Measurements from ENCODE around the gene COL4A1. TPM values are rescaled to one million over a fixed set of nuclear protein-coding genes. Genes with fewer than 3 reads are reported as not detected.

The COL4A1 gene
- polyA plus RNA-seq, 3 donors = 552 to 601 (median 564) TPM

DNA sequence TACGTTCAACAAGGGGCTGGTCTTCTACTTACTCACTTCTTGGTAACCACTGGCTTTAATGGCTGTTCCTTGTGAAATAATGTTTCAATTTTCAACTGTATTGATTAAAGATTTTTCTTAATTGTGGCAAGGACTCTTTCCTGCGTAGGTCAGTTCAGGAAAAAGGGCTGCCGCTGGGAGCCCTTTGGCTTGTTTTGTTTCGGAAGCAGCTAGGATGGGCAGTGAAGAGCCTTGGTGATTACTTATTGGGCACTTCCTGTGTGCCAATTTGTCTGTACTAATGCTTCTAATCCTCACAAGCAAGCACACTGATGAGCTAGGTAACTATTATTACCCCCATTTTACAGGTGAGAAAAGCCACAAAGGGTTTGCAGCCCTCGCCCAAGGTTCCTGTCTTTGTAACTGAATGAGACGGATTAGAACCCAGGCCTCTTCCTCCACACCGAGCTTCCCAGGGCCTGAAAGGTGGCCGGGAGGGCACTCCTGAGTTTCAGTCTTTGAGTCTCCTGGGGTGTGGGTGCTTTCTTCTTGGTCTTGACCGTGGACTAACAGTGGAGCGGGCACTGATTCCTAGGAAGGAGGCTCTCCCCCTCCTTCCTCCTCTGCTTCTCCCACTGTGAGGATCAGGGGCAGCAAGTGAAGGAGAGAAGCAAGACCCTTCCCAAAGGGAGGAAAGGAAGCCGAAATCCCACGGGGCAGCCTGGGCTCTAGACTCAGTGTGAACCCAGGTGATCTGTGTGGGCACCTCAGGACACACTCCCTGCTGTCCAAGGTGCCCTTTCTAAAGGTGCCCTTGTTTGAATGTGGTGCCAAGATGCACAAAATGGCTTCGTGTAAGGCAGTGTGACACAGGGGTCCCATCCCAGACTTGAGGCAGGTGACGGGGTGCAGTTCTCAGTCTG lies 3.8 kb upstream of the COL4A1 start:
- no peak for DNase-seq (ENCODE audit: low read depth in 3 of 3, low spot score in 2 of 3)

DNA sequence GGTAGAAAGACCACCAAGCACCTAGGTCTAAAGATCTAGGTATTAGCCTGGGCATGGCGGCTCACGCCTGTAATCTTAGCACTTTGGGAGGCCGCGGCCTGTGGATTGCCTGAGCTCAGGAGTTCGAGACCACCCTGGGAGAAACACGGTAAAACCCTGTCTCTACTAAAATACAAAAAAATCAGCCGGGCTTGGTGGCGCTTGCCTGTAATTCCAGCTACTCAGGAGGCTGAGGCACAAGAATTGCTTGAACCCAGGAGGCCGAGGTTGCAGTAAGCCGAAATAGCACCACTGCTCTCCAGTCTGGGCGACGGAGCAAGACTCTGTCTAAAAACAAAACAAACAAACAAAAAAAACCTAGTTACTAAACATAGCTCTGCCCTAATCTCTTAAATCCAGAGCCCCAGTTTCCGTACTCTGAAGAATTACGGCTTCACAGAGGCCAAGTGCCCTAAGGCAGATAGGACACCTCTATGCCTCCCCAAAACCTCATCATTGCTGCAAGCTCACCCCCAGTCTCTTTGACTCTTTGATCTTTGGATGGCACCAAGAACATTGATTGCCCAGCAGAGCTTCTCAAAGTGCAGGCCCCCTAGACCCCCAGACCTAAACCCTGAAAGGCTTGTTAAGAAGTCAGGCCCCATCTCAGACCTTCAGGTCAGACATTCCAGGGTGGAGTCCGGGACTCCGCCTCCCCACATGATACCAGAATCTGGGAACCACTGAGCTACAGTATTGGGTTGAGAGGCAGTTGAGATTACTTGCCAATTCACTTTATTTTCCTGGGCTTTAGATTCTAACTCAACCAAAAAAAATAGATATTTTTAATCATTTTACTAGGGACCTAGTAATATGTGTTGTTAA lies 2.9 kb upstream of the COL4A1 start:
- no peak for DNase-seq (ENCODE audit: low read depth in 3 of 3, low spot score in 2 of 3)

DNA sequence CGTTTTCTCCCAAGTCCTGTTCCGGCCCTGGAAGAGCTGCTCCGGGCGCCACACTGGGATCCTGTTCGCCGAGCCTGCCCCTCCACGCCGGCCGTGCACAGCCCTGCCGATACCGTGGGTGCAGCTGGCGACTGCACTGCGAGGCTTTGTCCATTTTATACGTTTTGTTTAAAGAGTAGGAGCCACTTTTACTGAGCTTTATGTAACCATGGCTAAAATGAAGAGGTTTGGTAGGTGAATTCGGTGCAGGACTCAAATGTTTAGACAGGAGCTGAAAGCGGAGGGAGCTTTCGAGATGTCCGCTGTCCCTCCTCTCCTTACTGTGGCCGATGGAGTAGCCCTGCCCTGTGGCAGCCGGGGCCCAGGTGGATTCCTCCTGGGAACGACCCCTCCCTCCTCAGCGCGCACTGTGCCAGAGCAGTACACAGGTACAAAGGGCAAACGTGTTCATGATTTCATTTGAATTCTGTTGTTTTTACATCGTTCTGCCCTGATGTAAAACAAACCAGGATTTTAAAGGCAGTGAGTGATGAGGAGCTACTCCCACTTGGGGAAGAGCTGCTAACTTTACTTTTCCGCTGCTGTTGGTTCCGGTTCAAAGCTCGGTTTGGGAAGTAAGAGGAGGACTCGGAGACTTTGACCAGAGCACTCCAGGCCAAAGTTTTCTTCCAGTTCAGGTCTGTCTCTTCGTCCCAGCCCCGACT lies 1.9 kb upstream of the COL4A1 start:
- DNase-seq (ENCODE audit: low read depth in 3 of 3, low spot score in 2 of 3) = no peak

DNA sequence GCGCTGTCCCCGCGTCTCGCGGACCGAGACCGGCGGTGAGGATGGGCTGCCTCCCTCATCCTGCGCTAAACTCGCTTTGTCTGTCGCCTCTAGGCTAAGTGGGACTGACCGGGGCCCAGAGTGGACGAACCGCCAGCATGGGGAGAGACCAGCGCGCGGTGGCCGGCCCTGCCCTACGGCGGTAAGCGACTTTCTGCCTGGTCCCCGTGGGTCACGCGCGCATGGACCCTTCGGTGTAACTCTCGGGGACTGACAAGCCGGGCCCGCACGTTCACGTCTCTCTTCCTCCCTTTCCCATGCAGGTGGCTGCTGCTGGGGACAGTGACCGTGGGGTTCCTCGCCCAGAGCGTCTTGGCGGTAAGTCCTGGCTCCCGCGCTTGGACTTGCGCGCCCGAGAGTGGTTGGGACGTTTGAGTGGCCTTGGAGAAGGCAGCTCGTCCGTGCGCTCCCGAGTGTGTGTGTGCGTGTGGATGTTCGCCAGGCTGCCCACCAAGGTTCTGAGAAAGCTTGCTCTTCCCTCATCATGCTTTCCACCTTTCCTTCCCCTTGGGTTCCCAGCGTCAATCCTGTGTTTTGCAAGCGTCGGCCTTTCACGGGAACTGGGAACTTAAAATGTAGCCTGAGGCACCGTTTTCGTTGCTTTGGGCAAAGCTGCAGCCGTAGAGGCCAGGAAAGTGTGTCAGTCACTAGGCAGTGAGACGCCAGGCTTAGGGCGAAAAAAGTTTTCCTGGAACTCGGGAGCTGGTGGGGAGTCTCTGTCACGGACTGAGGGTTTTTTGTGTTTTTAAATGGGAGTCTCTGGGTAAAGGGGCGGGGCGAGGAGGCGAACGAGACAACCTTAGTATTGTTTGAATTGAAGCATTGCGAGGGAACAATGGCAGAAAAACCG lies 1.1 kb upstream of the COL4A1 start:
- no peak for DNase-seq (ENCODE audit: low read depth in 3 of 3, low spot score in 2 of 3)

DNA sequence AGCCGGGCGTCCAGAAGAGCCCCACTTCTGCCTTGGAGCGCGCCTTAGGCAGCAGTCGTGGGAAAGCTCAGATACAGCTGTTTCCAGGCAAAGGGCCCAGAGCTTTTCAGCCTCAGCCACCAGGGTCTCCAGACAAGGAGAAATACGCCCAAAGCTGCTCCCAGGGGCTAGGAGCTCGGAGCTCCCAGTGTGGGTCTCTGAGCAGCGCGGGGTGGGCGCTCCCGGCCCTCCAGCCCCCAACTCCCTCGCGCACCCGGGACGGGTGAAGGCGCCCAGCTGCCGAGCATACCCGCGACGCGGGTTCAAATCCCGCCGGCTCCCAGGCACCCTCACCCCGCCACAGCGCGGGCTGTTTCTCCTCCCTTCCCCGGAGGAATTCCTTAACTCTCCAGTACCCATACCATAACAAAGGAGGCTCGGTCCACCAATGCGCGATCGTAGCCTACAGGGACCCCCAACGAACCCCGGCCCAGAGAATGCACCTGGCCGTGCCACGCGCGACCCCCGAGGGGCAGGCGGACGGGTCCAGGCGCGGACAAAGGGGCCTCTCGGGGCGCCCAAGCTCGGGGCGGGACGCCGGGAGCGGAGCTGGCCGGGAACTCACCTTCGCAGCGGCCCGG lies 507 bp downstream of the COL4A1 start:
- DNase-seq (ENCODE audit: low read depth in 3 of 3, low spot score in 2 of 3) = no peak

DNA sequence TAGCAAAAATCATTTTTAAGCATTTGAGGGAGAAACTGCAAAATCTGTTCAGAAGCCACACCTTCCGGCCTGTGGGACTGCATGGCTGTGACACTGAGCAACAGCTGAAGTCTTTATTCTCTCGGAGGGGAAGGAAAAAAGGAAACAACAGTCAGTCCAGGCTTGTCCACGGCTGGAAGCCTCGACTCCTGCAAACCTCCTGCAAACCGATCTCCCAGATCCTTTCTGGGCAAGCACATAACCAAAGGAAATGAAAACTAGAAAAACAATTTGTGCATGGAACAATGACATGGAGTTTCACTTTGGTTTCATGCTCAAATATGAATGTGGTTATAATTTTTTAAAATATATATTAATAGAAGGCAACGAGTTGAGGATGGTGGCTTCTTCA lies 1.0 kb downstream of the COL4A1 start:
- no peak for DNase-seq (ENCODE audit: low read depth in 3 of 3, low spot score in 2 of 3)

DNA sequence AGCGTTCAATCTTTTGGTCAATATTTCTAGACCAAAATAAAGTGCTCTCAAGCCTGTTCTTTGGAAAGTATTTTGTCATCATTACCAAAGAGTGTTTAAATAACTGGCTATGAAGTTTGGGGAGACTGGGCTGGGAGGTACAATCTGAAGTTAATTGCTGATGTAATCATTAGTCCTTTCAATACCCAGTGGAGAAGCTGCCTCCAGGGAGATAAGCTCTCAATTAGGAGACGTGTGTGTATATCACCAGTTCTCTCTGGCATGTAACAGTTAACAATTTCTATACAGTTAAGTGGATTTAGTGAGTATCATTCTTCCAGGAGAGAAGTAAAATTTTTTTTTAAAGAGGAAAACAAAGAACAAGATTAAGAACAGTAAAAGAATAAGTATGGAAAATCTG lies 1.4 kb downstream of the COL4A1 start:
- no peak for DNase-seq (ENCODE audit: low read depth in 3 of 3, low spot score in 2 of 3)

DNA sequence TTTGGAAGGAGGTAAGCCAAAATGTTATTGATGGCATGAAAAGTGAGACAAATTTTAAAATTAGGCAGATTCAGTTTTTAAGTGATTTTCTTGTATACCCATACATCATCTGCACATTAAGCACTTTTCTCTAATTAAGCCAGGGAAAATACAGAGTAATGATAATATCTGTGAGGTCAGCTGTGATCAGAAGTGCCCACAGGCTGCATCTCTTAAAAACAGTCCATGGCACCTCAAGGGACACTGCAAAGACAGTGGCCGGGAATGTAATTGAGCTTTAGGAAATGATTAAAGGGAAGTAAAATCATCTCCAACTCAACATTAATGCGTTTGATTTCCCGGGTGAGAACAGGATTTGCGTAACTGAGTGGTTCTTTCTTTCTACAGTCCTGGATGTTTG lies 2.0 kb downstream of the COL4A1 start:
- DNase-seq (ENCODE audit: low read depth in 3 of 3, low spot score in 2 of 3) = no peak

DNA sequence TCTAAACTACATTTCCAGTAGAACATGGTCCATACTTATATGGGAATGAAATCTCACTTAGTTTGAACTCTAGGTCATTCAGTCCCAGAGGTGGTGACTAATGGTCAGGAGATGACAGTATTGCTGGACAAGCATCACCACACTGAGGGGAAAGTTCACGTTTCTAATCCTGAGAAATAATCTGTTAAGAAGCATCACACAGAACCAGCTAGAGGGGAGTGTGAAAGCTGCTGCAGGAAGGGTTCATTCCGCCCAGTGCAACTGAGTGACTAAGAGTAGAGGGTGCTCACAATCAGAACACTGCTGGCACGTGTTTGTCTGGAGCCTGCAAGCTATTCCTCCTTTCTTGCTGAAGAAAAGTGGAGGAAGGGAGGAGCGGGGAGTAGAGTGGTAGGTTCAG lies 2.7 kb downstream of the COL4A1 start:
- DNase-seq (ENCODE audit: low read depth in 3 of 3, low spot score in 2 of 3) = no peak

DNA sequence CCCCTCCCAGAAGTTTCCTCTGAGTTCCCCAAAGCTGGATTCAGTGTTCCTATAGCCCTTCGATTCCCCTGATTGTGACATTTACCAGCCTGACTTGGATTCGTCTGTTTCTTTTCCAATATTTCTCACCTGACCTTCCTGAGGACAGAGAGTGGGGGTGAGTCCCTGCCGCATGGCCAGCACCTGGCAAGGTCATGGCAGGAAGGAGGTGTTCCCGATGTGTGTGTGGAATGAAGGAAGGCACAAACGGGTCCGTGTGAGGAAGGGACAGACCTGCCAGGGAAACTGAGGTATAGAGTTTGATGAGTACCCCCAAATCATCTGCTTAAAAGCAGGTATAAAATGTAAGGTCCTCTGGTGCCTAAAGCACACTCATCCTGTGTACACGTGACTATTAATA lies 3.3 kb downstream of the COL4A1 start:
- no peak for DNase-seq (ENCODE audit: low read depth in 3 of 3, low spot score in 2 of 3)

DNA sequence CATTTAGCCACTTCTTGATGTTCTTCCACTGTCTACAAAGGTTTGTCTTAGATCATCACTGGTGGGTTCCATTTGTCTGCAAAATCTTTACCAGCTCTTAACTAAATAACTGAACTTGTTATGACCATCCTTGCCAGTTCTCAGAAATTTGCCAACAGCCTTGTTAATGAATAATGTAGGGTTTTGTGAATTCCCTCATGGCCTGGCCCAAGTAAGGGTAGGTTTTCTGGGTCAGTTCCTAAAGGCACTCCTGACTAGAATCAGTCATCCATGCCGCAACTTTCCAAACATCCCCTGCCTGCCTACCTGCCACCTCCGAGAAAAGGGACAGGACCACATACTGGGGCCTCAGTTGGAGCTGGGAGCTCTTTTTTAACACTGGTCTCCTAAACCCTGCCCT lies 4.0 kb downstream of the COL4A1 start:
- DNase-seq (ENCODE audit: low read depth in 3 of 3, low spot score in 2 of 3) = no peak

DNA sequence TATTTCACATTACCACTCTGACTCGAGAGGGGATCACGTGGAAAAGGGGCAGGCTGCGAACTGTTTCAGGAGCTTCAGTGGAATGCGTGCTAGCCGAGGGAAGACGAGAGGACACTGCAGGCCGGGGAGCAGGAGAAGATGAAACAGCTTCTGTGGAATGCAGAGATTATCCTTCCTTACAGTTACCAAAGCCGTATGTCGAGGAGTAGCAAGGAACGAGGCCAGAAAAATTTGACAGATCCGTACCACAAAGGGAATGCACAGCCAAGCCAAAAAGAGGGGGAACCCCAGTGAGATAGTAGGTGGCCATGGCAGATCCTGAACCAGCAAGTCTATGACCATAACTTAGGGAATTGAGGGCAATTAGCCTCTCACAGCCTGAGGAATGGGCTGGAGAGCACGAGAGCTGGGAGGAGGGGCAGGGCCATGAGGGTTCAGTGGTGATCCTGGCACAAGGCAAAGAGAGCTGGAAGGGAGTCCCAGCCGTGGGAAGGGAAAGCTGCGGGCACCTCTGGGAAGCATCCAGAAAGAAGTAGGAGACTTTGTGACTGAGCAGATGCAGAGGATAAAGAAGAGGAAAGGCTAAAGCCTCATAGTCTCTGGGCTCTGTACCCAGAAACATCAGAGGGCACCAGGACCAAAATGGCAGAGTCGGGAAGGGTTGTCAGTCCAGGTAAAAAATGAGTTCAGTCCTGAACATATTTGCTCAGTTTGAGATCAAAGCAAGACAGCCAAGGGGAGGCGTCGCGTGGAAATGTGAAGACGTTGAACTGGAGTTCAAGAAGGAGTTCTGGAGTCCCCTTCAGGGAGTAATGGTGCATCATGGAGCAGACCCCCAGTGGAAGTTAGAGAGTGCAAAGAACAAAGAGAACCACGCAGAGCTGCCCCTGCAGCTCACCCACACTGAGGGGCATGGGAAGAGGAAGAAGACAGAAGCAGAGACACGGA lies 5.1 kb downstream of the COL4A1 start:
- no peak for DNase-seq (ENCODE audit: low read depth in 3 of 3, low spot score in 2 of 3)

DNA sequence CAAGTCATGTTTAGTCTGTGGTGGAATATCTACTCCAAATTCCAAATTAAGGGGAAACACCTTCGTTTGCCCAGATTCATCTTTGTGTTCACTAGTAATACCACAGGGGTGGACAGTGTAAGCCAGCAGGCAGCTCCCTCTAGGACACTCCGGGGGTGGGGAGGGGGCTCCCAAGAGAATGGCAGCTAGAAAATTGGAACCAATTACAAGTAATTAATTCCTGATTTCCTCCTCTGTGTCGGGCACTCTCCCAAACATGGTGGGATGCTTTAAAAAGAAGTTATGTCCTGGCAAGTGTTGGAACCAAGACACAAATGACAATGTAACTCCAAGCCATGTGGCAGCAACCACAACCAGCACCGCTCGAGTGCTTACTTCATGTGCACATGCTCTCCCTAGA lies 5.9 kb downstream of the COL4A1 start:
- DNase-seq (ENCODE audit: low read depth in 3 of 3, low spot score in 2 of 3) = no peak

DNA sequence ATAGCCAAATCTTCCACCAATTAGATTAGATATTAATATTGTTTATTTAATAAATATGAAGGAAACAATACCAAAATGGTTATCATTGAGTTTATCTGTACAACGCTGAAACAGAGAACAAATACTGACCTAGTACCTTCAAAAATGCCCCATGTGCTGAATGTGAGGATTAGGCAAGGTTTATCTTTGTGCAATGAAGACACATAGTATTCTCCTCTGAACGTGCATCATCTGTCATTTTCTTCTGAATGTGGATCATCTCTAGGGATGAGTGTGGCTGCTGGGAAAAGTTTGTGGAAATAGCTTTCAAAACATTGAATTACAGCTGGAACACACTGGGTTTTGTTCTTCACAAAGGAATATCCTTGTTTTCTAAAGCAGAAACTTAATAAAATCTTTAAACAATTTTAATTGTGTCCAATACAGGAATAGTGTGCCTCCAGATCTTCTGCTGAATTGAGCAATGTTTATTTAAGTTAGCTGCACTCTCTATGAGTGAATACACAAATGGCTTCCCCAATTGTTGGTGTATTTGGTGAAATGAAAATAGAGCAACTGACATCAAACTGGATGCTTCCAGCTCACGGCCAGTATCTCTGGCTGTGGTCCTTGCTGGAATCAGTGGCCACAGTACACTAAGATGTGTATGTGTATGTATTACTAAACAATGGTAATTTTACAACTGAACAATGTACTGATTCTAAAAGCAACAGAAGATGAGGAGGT lies 6.7 kb downstream of the COL4A1 start:
- DNase-seq (ENCODE audit: low read depth in 3 of 3, low spot score in 2 of 3) = no peak

DNA sequence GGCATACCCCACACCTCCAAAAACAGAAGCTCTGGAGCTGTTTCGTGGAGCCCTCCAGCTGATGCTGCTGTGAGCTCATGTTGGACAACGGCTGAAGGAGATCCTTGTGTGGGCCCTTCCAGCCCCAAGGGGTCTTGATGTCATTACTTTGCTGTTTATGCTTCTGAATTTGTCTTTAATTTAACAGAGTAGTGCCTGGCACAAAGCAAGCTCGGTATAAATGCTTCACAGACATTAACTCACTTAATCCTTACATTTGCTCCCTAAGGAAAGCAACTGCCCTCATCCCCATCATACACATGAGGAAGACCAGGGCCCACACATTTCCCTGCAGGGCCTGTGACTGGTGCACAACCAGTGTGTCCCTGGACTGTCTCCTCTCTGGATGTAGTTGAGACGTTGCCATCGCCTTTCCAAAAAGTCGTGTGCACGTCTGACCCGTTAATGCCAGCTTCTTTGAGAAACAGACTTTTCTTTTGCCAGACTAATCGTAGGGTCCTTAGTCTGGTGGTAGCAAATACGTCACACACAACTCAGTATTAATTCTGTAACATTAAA lies 7.6 kb downstream of the COL4A1 start:
- DNase-seq (ENCODE audit: low read depth in 3 of 3, low spot score in 2 of 3) = no peak

DNA sequence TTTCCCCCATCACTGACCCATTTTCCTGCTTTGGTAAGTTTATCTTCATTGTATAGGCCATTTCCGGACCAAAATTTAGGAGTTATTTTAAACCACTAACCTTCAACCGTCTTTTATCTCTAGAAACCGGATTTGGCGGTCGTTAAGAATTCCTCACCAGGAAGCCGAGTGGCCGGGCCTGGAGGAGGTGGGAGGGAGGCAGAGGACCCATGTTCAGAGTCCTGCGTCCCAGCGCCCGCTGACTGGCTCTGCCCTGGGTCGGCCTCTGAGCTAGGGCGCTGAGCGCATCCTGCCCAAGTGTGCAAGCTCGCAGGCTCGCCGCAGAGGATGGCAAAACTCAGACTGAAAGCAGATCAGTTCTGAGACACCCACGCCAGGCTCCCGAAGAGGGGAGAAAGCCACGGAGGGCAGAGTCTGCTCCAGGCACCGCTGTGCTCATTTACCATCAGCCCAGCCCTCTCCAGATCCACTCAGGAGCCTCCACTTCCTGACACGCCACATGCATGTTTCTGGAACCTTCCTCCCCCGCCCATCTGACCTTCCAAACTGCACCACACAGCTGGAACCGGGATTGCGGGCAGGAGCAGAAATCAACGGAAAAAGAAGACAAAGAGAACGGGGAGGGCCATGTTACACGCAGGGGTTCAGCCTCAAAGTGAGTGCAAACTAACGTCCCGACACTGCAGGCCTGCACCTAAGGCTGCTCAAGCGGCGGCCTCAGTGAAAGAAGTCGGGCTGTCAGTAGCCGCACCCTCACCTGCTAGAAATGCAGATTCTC lies 8.3 kb downstream of the COL4A1 start:
- DNase-seq (ENCODE audit: low read depth in 3 of 3, low spot score in 2 of 3) = peak in 2 of 3 donors; percentile 39 to 60

Data from right renal cortex interstitium (tissue), 3 donors.